GM18861 (cell line): ENCODE results near the gene ACO1.
"Not testable (repeated sequence)": the region's sequence is repeated elsewhere in the genome, so short reads cannot be mapped to it uniquely, and the experiment has no call there.

Experiments
- ATAC-seq: cut with Tn5 transposase; IDR thresholded peaks from one replicate; pipeline ENCODE4 v1.9.1; 2021; ENCODE audit not compliant: unreplicated experiment

The ACO1 gene

GRCh38 chr9:32384364-32385151 is at the start of gene ACO1:
Gene ACO1 (plus strand): TSS chr9:32384643. CDS start chr9:32405507, 20,864 bp downstream.
- peak; percentile 94 for ATAC-seq

GRCh38 chr9:32334916-32335895 is 49.2 kb upstream of the ACO1 start:
- ATAC-seq = no peak

- peak; percentile 76 for ATAC-seq
These were observed 45.0 kb upstream of the ACO1 start for GRCh38 chr9:32339424-32339823.

GRCh38 chr9:32340361-32340760 is 44.1 kb upstream of the ACO1 start:
- ATAC-seq = no peak

- ATAC-seq = no peak
These were observed 39.8 kb upstream of the ACO1 start for GRCh38 chr9:32344551-32345182.

- ATAC-seq = no peak
These were observed 39.2 kb upstream of the ACO1 start for GRCh38 chr9:32345243-32345642.

- ATAC-seq = no peak
These were observed 36.9 kb upstream of the ACO1 start for GRCh38 chr9:32347571-32347970.

GRCh38 chr9:32348106-32348695 is 36.2 kb upstream of the ACO1 start:
- no peak for ATAC-seq

- no peak for ATAC-seq
These were observed 35.4 kb upstream of the ACO1 start for GRCh38 chr9:32349013-32349412.

- no peak for ATAC-seq
These were observed 33.8 kb upstream of the ACO1 start for GRCh38 chr9:32350682-32351081.

- no peak for ATAC-seq
These were observed 32.6 kb upstream of the ACO1 start for GRCh38 chr9:32351845-32352244.

GRCh38 chr9:32353476-32353875 is 31.0 kb upstream of the ACO1 start:
- ATAC-seq = not testable (repeated sequence)

GRCh38 chr9:32359452-32359851 is 25.0 kb upstream of the ACO1 start:
- no peak for ATAC-seq

GRCh38 chr9:32360983-32361673 is 23.3 kb upstream of the ACO1 start:
- no peak for ATAC-seq

- ATAC-seq = no peak
These were observed 13.2 kb upstream of the ACO1 start for GRCh38 chr9:32371279-32371678.

GRCh38 chr9:32371679-32372078 is 12.8 kb upstream of the ACO1 start:
- ATAC-seq = no peak

- ATAC-seq = no peak
These were observed 8.2 kb upstream of the ACO1 start for GRCh38 chr9:32376285-32376684.

- peak; percentile 79 for ATAC-seq
These were observed 5.9 kb upstream of the ACO1 start for GRCh38 chr9:32378496-32378895.

GRCh38 chr9:32378993-32379729 is 5.3 kb upstream of the ACO1 start:
- ATAC-seq = peak; percentile 77

GRCh38 chr9:32380944-32381343 is 3.5 kb upstream of the ACO1 start:
- no peak for ATAC-seq
